Measurements from ENCODE around the gene TPM2. TPM values are rescaled to one million over a fixed set of nuclear protein-coding genes. Genes with fewer than 3 reads are reported as not detected.

The TPM2 gene
- total RNA-seq, 1 donor from 2014 or later, result 2.5 TPM

GRCh38 chr9:35636135-35636876 is 53.4 kb downstream of the TPM2 start:
- Mint-ChIP-seq H3K27ac (peak overlapping the region; percentile 80), H3K9me3 (peaks cover 6% of the 10 kb centered on the region), H3K27me3 (ENCODE audit: insufficient read depth) (no peaks in the 10 kb centered on the region), H3K4me3 (no peak overlapping the region), H3K4me1 (ENCODE audit: low read depth) (peaks cover 60% of the 10 kb centered on the region), H3K36me3 (ENCODE audit: low read depth) (peaks cover 18% of the 10 kb centered on the region)
- no peak for DNase-seq (ENCODE audit: low spot score)
- intact Hi-C loops (cut with micrococcal nuclease), result loop anchor here (1.0 kb wide), 1 partner anchor 17 kb away; no protein-coding TSS in a partner anchor

GRCh38 chr9:35635730-35636129 is 54.0 kb downstream of the TPM2 start:
- intact Hi-C loops (cut with micrococcal nuclease), result loop anchor here (1.0 kb wide), 1 partner anchor 16 kb away; no protein-coding TSS in a partner anchor
- Mint-ChIP-seq H3K36me3 (ENCODE audit: low read depth) (peaks cover 12% of the 10 kb centered on the region), H3K4me1 (ENCODE audit: low read depth) (peaks cover 56% of the 10 kb centered on the region), H3K9me3 (peaks cover 6% of the 10 kb centered on the region), H3K27me3 (ENCODE audit: insufficient read depth) (no peaks in the 10 kb centered on the region), H3K27ac (peak overlapping the region; percentile 80), H3K4me3 (no peak overlapping the region)
- no peak for DNase-seq (ENCODE audit: low spot score)

Other genes with a start within 250 kb of the TPM2 start
- 4.4 and 5.8 TPM in 2 replicates for gene RUSC2, start 199.8 kb downstream of the TPM2 start, total RNA-seq
- gene TESK1, start 84.7 kb downstream of the TPM2 start, total RNA-seq, result 61.5 and 62.1 TPM in 2 replicates
- 8.3 and 9.6 TPM in 2 replicates for gene CD72, start 71.5 kb downstream of the TPM2 start, total RNA-seq
- 86.6 and 90.5 TPM in 2 replicates for gene SIT1, start 39.0 kb downstream of the TPM2 start, total RNA-seq
- gene RMRP, start 31.9 kb downstream of the TPM2 start, total RNA-seq, result 5,317 and 5,787 TPM in 2 replicates
- gene CCDC107, start 31.6 kb downstream of the TPM2 start, total RNA-seq, result 20.6 and 24.0 TPM in 2 replicates
- gene ARHGEF39, start 24.7 kb downstream of the TPM2 start, total RNA-seq, result 7.9 and 8.8 TPM in 2 replicates
- gene CA9, start 16.0 kb downstream of the TPM2 start, total RNA-seq, result 0.44 TPM in 1 of 2 replicates, not detected in the other
- 229 and 230 TPM in 2 replicates for gene TLN1, start 42.3 kb upstream of the TPM2 start, total RNA-seq
- gene CREB3, start 42.7 kb upstream of the TPM2 start, total RNA-seq, result 32.1 and 32.6 TPM in 2 replicates
- gene GBA2, start 59.3 kb upstream of the TPM2 start, total RNA-seq, result 54.7 and 58.4 TPM in 2 replicates
- gene RGP1, start 59.4 kb upstream of the TPM2 start, total RNA-seq, result 18.4 and 18.9 TPM in 2 replicates
- not detected in 2 replicates for gene MSMP, start 64.4 kb upstream of the TPM2 start, total RNA-seq
- 9.3 and 10.4 TPM in 2 replicates for gene NPR2, start 101.7 kb upstream of the TPM2 start, total RNA-seq
- gene SPAG8, start 122.3 kb upstream of the TPM2 start, total RNA-seq, result 0.66 and 1.0 TPM in 2 replicates
- 47.5 and 55.3 TPM in 2 replicates for gene HINT2, start 125.1 kb upstream of the TPM2 start, total RNA-seq
- gene FAM221B, start 138.8 kb upstream of the TPM2 start, total RNA-seq, result not detected in 2 replicates
- gene TMEM8B, start 139.3 kb upstream of the TPM2 start, total RNA-seq, result 1.7 and 1.9 TPM in 2 replicates
- gene OR13J1, start 180.5 kb upstream of the TPM2 start, total RNA-seq, result not detected in 2 replicates
- not detected in 2 replicates for gene HRCT1, start 216.3 kb upstream of the TPM2 start, total RNA-seq
- gene SPAAR, start 219.6 kb upstream of the TPM2 start, total RNA-seq, result not detected in 2 replicates